Stromal cell of bone marrow (primary cell): Measurements from ENCODE around the gene JAZF1.

ENCODE experiments used
- DNase-seq: peaks from one replicate; pipeline ENCODE4 v3.0.0-alpha.2; 2012; ENCODE audit warnings: low read depth

Gene JAZF1

DNA sequence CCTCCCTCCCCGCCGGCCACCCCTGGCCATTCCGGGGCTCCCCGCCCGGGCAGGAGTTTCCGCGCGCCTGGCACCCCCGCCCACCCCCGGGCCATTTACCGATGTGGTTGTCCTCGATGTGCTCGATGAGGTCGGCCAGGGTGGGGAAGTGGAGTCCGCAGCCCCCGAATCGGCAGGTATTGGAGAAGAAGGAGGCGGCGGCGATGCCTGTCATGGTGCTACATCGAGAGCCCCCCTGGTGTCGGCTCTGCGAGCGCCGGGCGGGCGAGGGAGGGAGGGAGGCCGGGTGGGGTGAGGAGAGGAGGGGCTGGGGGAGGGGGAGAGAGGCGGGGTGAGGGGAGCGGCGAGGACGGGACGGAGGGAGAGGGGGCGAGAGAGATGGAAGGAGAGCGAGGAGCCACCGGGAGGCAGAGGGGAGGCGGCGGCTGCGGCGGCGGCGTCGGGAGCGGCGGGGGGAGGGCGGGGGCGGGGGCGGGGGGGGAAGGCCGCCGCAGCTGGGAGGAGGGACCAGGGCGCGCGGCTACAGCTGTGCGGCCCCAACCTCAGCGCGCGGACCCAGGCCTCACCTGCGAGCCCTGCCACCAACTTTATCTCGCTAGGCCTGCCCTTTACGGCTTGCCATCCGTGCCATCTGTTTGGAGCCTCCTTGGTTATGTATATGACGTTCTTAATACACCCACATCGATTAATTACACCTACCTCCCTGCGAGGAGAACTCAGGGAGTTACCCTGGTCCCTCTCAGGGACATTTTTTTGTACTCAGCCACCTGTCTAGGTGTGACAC is at the start of gene JAZF1:
Gene JAZF1 (minus strand): TSS at position 432 of the 784 bp plus-strand sequence.
- no peak for DNase-seq

DNA sequence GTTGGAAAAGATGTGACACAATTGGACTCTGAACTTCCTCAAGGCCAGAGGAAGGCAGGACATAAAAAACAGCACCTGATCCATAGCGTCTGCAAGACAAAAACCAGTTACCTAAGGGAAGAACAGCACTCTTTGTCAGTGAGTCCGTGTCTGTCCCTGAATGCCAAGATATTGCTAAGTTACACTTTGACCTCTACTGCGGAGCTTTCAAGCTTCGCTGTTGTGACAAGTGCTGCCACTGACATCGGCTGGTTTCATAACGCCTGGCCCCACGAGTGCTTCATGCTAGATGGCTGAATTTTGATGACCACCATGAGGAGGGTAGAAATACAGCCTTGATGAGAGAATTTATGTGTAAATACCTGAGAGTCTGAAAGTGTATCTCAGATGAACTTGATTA is 49.7 kb upstream of the JAZF1 start:
- no peak for DNase-seq

DNA sequence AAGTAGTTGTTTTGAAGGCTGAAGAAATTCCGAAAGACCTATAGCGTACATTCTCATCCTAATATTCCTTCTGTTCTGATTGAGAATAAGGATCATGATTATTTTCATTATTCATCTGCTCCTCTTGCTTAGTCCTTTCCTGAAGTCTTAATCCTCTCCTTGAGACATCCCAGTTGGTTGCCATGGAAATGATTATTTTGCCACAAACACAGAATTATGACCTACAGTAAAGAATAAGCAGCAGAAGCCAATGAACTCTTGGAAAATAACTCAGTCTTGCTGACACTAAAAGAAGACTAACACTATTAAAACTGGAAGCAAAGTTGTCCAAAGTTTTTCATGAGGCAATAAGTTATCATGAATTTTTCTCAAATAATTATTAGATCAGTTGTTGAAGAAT is 47.8 kb upstream of the JAZF1 start:
- DNase-seq: peak; percentile 13

DNA sequence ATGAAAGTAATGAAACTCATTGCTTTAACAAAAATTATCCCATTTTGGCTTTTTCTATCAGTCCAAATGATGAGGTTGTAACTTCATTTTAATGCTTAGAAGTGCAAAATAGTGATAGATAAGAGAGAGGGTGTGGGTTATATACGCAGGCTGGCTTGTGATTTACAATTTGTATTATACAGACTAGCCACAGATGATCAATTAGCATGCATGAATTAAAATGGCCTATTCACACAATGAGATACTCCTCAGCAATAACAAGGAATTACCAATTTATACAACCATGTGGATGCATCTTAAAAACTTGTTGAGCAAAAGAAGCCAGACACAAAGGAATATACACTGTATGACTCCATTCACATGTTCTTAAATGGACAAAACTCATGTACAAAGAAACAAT is 45.4 kb upstream of the JAZF1 start:
- DNase-seq: no peak

DNA sequence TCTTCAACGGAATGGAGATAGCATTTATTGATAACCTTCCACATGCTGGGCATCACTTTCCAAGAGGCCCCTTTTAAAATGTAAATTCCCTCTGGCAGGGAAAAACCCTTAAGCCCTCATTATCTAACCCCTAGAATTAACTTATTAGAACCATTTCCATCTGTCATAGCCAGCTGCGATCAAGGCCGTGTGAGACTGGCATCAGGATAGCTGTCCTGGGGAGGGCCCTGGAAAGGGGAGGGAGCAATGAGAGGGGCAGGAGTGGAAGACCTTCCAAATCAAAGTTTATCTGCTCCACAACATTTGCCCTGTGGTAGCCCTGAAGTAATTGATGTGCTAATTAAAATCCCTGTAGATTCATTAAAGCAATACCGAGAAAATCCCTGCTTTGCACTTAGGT is 45.0 kb upstream of the JAZF1 start:
- no peak for DNase-seq

DNA sequence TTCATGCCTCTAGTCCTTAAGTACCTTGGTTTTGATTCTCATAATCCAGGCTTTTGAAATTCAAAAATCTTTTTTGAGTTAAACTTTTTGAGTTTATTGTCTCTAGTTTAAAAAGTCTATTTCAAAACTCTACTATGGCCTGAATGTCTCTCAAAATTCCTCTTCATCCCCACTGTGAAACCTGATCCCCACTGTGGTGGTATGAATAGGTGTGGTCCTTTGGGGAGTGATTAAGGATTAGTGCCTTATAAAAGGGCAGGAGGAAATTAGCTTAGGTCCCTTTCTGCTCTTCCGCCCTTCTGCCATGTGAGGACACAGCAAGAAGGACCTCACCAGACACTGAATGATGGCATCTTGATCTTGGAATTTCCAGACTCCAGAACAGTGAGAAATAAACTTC is 44.1 kb upstream of the JAZF1 start:
- DNase-seq: no peak

DNA sequence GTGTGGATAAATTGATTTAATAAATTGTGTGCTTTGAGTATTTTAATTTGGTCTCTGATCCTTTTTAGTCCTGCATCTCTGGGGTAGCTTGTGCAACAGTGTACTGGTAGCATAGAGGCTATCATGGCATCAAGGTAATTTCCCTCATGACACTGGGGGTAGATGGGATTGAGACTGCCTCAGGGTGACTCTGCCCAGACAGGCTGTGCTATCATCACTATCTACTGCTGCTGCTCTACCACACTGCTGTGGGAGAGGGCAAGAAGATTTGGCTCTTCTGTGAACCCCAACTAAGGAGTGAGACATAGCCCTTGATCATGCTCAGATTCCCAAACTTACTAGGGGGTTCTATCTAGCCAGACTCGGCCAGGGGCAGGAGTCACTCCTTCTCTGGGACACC is 43.6 kb upstream of the JAZF1 start:
- DNase-seq: no peak

DNA sequence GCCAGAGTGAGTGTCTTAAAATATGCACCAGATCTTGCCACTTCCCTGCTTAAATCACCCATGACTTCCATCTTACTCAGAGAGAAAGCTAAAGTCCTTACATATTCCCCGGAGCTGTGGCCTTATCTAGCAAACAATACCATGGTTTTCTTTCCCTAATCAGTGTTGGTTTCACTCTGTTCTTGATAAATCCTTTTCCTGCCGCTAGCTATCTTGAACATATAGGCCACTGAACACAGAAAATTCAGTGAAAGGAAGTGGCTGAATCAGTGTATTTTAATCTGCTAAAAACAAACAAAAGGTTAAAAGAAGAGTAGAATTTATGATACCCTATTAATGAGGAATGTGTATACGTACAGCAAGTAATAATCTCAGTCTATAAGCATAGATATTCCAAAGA is 42.0 kb upstream of the JAZF1 start:
- DNase-seq: no peak

DNA sequence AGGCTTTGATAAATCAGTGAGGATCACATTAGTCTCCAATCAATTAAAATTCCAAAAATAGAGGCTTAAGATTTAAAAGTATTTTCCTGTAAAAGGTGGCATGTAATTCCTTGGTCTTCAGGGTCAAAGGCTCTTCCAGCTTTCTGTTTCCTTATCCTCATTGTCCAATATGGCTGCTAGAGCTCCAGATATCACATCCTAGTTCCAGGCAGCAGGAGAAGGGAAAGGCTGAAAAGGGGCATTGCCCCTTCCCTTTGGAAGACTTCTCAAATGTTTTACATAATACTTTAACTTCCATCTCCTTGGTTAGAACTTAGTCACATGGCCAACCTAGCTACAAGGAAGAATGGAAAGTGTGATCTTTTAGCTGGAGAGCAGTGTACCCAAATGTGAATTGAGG is 39.2 kb upstream of the JAZF1 start:
- no peak for DNase-seq

DNA sequence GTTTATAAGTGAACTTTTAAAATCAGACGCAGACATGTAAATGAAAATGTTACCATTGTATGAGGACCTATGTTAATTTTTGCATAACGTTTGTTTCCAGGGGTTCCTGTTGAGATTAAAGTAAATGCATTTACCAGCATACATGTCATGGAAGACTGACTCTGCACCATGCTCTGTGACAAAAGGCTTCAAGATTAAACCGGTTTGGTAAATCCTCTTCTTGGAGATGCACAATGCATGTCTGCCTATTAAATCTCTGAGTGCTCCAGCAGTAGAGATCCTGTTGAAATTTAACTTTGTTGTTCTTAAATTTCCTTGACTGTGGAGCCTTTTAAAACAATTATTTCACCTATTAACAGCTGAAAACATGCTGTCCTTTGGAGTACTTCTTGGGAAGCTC is 36.5 kb upstream of the JAZF1 start:
- DNase-seq: no peak

DNA sequence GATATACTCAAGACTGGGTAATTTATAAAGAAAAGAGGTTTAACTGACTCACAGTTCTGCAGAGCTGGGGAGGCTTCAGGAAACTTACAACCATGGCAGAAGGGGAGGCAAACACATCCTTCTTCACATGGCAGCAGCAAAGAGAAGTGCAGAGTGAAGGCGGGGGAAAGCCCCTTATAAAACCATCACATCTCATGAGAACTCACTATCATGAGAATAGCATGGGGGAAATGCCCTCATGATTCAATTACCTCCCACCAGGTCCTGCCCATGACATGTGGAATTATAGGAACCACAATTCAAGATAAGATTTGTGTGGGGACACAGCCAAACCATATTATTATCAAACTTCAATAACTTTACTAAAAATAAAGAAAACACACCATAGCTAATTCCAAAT is 30.4 kb upstream of the JAZF1 start:
- DNase-seq: no peak

DNA sequence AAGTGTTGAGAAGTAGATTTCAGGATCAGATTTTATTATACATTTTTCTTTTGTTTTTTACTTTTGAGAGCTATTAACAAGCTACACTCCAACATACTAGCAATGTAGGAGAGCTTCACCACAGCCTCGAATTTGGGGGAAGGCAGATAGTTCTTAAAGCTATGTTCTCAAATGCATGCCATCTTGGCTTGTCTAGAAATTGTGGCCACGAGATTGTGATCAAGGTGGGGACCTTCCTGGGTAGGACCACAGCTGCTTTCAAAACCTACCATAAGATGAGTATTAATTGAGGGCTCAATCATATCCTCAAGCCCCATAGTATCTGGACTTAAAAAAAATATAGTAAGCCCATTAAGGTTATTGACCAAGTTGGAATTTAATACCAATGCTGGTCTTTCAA is 27.9 kb upstream of the JAZF1 start:
- DNase-seq: no peak

DNA sequence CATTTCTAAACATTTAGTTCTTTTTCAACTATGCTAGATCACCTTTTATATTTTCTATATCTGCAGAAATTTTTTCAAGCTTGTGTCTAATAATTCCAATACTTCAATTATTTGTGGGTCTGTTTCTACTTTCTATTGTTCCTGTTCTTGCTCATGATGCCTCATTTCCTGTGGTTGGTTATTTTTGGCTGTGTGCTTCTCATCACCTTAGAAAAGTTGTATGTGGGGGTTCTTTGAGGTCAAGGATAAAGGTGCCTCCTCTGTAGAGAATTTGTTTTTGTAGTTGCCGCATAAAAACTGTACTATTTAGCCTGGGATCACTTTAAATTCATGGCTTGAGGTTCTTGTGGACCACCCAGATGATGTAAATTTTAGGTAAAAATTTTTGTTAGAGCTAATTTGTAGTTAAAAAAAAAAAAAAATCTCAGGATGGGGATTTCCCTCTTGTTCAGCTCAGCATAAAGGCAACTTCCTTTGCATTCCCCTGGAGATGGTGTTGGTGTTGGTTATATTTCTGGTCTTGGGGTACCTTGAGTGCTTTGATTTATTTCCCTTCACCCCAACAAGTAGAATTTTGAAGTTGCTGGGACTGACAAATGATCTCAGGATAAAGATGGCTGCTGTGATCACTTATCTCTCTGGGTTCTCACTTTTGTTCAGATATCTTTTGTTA is 27.0 kb upstream of the JAZF1 start:
- DNase-seq: no peak

DNA sequence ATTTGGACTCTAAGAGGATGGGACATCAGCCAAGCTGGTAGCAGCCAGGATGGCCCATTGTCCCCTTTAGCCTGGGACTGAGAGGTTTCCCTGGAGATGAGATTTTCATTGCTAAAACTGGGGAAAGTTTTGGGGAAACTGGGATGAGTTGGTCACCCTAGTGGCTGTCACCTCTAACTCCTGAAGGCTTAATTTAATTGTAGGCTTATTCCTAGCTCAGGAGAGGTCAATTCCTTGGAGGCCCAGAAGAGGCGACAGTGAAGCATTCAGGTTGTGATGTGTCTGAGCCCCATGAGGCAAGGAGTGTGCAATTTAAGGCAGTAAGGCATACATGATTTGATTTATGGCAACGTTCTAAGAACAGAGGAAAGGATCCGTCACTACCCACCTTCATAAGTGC is 24.9 kb upstream of the JAZF1 start:
- no peak for DNase-seq

DNA sequence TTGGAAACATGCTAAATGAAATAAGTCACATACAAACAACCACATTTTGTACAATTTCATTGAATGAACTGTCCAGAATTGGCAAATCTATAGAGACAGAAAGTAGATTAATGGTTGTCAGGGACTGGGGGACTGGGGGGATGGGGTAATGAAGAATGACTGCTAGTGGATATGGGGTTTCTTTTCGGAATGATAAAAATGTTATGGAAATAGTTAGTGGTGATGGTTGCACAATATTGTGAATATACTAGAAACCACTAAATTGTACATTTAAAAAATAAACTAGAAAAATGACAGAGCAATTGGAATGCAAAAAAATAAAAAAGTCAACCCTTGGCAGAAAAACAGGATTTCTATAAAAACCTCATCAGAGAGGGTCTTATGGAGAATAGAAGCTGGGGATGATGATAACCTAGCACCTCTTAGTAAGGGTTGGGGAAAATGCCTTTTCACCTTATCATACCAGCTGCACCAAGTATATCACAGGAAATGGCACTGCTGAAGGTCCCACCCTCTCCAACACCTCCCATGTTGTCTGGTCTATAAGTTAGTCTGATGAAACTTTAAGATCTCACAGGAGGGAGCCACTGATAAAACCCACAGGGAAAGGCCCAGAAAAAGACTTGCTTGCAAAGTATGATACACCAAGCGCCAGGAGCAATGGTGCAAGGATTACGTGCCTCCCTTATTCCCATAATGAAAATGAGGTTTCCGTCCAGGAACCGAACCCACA is 23.1 kb upstream of the JAZF1 start:
- no peak for DNase-seq

DNA sequence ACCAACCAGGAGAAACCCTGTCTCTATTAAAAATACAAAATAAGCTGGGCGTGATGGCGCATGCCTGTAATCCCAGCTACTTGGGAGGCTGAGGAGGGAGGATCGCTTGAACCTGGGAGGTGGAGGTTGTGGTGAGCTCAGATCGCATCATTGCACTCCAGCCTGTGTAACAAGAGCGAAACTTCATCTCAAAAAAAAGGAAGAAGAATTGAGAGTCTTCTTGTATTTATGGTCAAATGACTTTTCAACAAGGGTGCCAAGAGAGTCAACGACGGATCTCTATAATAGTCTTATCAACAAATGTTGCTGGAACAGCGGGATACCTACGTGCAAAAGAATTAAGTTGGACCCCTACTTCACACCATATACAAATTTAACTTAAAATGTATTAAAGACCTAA is 21.6 kb upstream of the JAZF1 start:
- no peak for DNase-seq

DNA sequence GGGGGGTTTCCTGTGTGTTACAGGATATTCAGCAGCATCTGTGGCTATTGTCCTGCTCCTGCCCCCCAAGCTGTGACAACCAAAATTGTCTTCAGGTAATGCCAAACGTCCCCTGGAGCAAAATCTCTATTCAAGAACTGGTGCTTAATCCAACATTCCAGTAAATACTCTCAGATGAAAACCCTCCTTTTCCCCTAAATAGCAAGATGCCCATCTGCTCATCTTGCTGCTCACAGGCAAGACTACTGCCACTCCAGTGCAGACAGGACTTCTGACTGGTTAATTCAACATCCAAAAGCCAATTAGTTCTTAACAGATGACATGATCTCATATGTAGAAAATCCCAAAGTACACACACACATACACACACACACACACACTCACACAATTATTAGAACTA is 20.5 kb upstream of the JAZF1 start:
- DNase-seq: no peak

DNA sequence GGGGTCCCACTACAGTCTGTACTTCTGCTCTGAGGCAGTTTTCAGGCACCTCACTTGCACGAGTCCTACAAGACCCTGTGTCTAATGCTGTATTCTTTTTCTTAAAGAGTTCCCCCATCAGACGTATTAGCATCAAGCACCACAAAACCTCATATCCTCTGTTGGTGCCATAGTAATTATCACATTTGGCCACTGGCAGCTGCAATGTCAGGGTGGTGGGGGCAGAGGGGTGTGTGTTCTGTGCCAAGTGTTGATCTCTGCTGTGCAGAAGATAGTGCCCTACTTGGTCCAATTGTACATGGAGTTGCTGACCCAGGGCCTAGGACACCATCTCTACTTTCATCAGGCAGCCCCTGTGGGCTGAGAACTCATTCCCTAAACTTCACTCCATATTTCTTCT is 20.0 kb upstream of the JAZF1 start:
- no peak for DNase-seq

DNA sequence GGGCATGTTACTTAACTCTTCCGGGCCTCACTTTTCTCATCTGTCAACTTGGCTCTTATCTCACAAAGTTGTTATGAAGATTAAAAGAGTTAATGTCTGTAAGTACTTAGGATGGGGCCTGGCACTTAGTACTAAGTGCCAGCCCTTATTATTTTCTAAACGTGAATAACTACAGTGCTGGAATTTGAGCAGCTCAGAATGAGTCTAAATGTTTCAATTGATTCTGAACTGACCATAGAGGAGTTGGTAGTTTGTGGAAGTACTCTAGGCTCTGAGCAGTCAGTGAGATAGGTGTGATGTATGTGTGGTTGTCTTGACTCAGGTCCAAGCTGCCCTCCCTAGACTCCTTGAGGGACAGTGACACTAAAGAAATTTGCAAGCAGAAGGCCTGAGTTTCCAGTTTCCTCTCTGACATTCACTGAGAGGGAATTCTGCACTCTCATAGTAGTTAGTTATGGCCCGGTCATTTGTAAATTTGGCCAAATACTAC is 18.5 kb upstream of the JAZF1 start:
- no peak for DNase-seq

DNA sequence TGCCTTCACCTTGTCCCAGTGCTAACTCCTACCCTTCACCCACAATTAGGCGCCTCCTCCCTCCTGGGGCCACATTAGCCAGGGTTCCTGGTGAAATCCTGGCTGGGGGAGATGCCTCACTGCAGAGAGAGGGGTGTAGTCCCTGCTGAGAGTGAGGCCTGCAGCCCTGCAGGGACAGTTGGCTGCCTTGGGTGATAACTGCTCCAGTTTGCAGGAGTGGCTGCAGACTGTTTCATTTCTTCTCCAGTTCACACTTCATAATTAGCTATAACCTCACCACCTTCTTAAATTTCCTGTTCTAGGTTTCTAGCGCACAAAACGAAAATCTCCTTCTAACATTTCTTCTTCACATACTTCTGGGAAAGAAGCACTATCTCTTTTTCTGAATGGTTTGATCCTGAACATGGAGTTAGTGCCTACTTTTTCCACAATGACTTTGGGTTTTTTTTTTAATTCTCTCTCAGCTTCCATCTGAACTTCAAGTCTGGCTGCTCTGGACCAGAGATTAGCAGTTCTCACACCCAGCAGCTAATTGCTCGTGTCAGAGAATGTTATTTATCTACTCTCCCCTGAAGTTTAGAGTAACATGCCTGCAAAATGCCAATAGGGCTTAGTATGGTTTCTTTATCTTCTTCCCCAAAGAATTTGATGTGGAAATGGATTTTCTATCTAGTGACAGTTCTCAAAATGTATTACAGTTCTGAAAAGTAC is 15.5 kb upstream of the JAZF1 start:
- DNase-seq: no peak

DNA sequence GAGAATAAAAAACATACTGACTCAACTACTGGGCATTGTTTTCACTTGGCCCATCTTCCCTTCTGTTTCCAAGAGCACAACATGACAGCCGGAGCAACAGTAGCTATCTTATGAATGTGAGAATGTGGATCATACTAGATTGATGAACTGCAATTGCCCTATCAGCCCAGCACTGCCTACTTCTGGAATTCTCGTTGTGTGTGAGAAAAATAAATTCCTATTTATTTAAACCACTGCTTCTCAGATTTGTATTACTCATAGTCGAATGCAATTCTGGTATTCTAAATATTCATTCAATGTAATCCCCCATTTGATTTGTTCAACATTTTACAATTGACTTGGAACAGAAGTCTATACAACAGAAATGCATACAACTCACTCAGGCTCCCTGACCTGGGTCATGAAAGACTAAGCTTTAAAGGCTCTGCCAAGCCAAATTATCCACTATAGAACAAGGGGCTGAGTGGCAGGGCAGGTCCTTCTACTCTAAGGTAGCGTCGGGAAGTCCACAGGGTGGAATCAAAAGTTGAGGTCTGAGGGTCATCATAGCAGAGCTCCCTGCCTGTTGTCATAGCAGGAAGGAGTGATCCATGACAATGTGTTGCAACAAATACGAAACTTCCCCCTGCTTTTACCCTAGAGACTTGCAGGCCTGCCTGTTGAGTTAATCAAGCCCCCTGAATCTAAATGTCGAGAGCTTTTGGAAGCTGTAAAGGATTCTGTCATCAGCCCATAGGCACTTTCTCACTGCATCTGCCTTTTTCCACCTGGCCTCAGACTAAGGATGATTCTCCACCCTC is 12.4 kb upstream of the JAZF1 start:
- no peak for DNase-seq

DNA sequence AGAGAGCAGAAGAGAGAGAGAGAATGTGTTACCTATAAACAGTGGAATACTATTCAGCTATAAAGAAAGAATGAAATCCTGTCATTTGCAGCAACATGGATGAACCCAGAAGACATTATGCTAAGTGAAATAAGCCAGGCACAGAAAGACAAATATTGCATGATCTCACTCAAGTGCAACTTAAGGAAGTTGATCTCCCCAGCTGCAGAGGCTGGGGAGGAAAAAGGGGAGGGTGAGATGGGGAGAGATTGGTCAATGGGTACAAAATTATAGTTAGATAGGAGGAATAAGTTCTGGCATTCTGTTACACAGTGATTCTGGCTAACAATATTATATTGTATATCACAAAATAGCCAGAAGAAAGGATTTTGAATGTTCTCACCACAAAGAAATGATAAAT is 11.2 kb upstream of the JAZF1 start:
- no peak for DNase-seq
